Liver (tissue), 3 donors: Measurements from ENCODE around the gene IQCE.

Source experiments
- FOXA2 ChIP-seq: IDR thresholded peaks from 2 replicates; pipeline ENCODE4 v1.6.1; 2016; ENCODE audit warnings: antibody characterized with exemption
- RAD21 ChIP-seq, 2 donors: IDR thresholded peaks; 2 replicates each; pipeline ENCODE4 v1.6.1; 2016; ENCODE audit warnings: antibody characterized with exemption in 2 of 2, mild to moderate bottlenecking in 2 of 2
- SP1 ChIP-seq: IDR thresholded peaks from 2 replicates; pipeline ENCODE4 v1.6.1; 2018; ENCODE audit warnings: antibody characterized with exemption, mild to moderate bottlenecking
- TAF1 ChIP-seq: conservative IDR thresholded peaks from 2 replicates; pipeline ENCODE4 v1.6.1; 2016; ENCODE audit warnings: antibody characterized with exemption, mild to moderate bottlenecking
- TF ChIP-seq, protein P1 (sequence below): fragments of 150-350 bp; IDR thresholded peaks from 2 replicates; pipeline ENCODE4 v1.5.1; 2017; ENCODE audit warnings: improper control_type of control experiment, low read depth, low read length; ENCODE audit not compliant: missing input control
- TF ChIP-seq, protein P2 (sequence below): IDR thresholded peaks from 2 replicates; pipeline ENCODE4 v1.6.1; 2016; ENCODE audit warnings: antibody characterized with exemption, mild to moderate bottlenecking
- TF ChIP-seq, protein P3 (sequence below): IDR thresholded peaks from 2 replicates; pipeline ENCODE4 v1.6.1; 2016; ENCODE audit warnings: antibody characterized with exemption
- donor health status: healthy.
- donor health status: healthy.

GRCh38 chr7:2606539-2606936 is 47.8 kb downstream of the IQCE start:
- TF ChIP-seq, protein P1, sequence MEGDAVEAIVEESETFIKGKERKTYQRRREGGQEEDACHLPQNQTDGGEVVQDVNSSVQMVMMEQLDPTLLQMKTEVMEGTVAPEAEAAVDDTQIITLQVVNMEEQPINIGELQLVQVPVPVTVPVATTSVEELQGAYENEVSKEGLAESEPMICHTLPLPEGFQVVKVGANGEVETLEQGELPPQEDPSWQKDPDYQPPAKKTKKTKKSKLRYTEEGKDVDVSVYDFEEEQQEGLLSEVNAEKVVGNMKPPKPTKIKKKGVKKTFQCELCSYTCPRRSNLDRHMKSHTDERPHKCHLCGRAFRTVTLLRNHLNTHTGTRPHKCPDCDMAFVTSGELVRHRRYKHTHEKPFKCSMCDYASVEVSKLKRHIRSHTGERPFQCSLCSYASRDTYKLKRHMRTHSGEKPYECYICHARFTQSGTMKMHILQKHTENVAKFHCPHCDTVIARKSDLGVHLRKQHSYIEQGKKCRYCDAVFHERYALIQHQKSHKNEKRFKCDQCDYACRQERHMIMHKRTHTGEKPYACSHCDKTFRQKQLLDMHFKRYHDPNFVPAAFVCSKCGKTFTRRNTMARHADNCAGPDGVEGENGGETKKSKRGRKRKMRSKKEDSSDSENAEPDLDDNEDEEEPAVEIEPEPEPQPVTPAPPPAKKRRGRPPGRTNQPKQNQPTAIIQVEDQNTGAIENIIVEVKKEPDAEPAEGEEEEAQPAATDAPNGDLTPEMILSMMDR: no peak
- TF ChIP-seq, protein P2, sequence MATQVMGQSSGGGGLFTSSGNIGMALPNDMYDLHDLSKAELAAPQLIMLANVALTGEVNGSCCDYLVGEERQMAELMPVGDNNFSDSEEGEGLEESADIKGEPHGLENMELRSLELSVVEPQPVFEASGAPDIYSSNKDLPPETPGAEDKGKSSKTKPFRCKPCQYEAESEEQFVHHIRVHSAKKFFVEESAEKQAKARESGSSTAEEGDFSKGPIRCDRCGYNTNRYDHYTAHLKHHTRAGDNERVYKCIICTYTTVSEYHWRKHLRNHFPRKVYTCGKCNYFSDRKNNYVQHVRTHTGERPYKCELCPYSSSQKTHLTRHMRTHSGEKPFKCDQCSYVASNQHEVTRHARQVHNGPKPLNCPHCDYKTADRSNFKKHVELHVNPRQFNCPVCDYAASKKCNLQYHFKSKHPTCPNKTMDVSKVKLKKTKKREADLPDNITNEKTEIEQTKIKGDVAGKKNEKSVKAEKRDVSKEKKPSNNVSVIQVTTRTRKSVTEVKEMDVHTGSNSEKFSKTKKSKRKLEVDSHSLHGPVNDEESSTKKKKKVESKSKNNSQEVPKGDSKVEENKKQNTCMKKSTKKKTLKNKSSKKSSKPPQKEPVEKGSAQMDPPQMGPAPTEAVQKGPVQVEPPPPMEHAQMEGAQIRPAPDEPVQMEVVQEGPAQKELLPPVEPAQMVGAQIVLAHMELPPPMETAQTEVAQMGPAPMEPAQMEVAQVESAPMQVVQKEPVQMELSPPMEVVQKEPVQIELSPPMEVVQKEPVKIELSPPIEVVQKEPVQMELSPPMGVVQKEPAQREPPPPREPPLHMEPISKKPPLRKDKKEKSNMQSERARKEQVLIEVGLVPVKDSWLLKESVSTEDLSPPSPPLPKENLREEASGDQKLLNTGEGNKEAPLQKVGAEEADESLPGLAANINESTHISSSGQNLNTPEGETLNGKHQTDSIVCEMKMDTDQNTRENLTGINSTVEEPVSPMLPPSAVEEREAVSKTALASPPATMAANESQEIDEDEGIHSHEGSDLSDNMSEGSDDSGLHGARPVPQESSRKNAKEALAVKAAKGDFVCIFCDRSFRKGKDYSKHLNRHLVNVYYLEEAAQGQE: no peak
- TF ChIP-seq SP1: no peak
- TF ChIP-seq, protein P3, sequence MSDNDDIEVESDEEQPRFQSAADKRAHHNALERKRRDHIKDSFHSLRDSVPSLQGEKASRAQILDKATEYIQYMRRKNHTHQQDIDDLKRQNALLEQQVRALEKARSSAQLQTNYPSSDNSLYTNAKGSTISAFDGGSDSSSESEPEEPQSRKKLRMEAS: no peak
- no peak for TF ChIP-seq TAF1
- TF ChIP-seq FOXA2: no peak
- TF ChIP-seq RAD21 (IDR thresholded peaks at IDR 0.05): no peak
